ENCODE measurements around the gene BZW2. TPM values are rescaled to one million over a fixed set of nuclear protein-coding genes. Genes with fewer than 3 reads are reported as not detected.

Gene BZW2
- total and polyA plus RNA-seq, 2 experiments from 2014 or later, result 54.1 to 60.9 TPM

DNA sequence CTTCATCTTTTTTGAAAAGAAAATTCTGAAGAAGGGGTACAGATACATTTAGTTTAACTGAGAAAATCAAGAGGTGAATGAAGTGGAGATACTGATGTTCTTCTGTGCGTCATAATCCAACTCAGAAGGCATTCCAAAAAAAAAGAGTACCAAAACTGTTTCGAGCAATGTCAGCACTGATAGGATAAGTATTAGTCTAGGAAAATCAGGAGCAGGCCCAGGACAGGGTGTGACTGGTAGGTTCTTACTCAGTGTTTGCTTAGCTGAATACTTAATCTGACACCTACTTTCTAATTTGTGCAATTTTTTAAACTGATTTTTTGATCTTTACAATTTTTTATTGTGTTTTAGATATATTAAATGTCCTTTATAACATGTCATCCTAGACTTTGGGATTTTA lies 4.3 kb downstream of the BZW2 start:
- Histone ChIP-seq H3K9ac (no peak overlapping the region), H3F3A (ENCODE audit: insufficient read depth) (peaks cover 12% of the 10 kb centered on the region), H3K36me3 (ENCODE audit: low read depth) (no peaks in the 10 kb centered on the region), H3K9me3 (ENCODE audit: low read depth) (no peaks in the 10 kb centered on the region), H3K27me3 (replicated peaks; ENCODE audit: insufficient read depth) (no peaks in the 10 kb centered on the region), H3K4me3 (no peak overlapping the region), H2AFZ (no peak overlapping the region), H3K4me2 (ENCODE audit: unreplicated experiment) (no peak overlapping the region), H3K27ac (no peak overlapping the region), H3K79me2 (ENCODE audit: insufficient read depth) (peaks cover 88% of the 10 kb centered on the region), H3K9me2 (ENCODE audit: insufficient read depth) (no peaks in the 10 kb centered on the region), H4K20me1 (ENCODE audit: insufficient read depth) (no peaks in the 10 kb centered on the region), H3K4me1 (ENCODE audit: insufficient read depth) (peaks cover 23% of the 10 kb centered on the region)
- in situ Hi-C loops (cut with MboI), result no loop called here
- WGBS, 2 experiments (ENCODE audit: low coverage in 1 of 2, low lambda C conversion rate in 2 of 2, missing lambda C conversion rate in 2 of 2), result 98 to 100% methylated on average over 2 of the region's 2 CpGs
- TF ChIP-seq EZH2 (IDR thresholded peaks at IDR 0.05; ENCODE audit: insufficient read depth, poor library complexity, severe bottlenecking) (no peak), EZH2phosphoT487 (IDR thresholded peaks at IDR 0.05; ENCODE audit: insufficient read depth, low read depth) (no peak)
- no peak for DNase-seq

DNA sequence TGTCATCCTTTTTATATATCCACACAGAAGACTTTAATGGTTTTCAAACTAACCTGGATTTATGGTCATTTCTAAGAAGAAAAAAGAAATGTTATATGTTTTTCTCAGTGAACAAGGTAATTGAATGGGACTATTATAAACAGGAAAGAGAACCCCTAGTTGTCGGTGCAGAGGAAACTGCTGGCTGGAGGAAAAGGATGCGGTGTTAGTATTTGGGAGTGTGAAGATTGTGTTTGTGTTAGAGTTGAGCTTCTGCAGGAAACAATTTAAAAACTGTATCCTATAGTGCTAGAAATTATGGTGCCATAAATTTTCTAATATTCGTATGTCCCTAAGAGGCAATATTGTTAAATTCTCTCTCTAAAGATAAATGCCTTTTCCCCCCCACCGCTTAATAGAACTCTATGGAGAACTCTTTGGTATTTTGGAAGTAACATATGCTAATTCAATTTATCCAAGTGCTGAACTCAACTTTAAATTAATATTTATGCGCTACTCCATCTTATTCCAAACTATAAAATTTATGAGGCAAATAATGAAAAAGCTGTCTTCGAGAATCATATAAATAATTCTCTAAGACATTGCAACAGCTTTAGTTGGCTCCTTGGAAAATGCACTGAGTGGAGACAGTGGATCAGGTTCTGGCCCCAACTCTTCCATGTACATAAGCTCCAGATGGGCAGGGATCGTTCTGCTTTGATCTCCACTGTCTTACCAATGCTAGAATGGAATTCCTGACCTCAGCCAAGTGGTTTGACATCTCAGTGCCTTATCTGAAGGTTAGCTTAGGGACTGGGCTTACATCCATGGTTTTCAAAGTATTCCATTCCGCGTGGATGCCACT lies 5.6 kb downstream of the BZW2 start:
- Histone ChIP-seq H3F3A (ENCODE audit: insufficient read depth) (peaks cover 12% of the 10 kb centered on the region), H3K4me2 (ENCODE audit: unreplicated experiment) (no peak overlapping the region), H4K20me1 (ENCODE audit: insufficient read depth) (no peaks in the 10 kb centered on the region), H3K9ac (no peak overlapping the region), H3K9me2 (ENCODE audit: insufficient read depth) (no peaks in the 10 kb centered on the region), H3K27me3 (replicated peaks; ENCODE audit: insufficient read depth) (no peaks in the 10 kb centered on the region), H3K4me3 (no peak overlapping the region), H2AFZ (no peak overlapping the region), H3K36me3 (ENCODE audit: low read depth) (no peaks in the 10 kb centered on the region), H3K27ac (no peak overlapping the region), H3K9me3 (ENCODE audit: low read depth) (no peaks in the 10 kb centered on the region), H3K79me2 (ENCODE audit: insufficient read depth) (peaks cover 100% of the 10 kb centered on the region), H3K4me1 (ENCODE audit: insufficient read depth) (peaks cover 23% of the 10 kb centered on the region)
- in situ Hi-C loops (cut with MboI), result no loop called here
- DNase-seq, result no peak
- TF ChIP-seq EZH2phosphoT487 (IDR thresholded peaks at IDR 0.05; ENCODE audit: insufficient read depth, low read depth) (no peak), EZH2 (IDR thresholded peaks at IDR 0.05; ENCODE audit: insufficient read depth, poor library complexity, severe bottlenecking) (no peak)
- WGBS, 2 experiments (ENCODE audit: low coverage in 1 of 2, low lambda C conversion rate in 2 of 2, missing lambda C conversion rate in 2 of 2), result 93 to 97% methylated on average over 9 of the region's 9 CpGs

DNA sequence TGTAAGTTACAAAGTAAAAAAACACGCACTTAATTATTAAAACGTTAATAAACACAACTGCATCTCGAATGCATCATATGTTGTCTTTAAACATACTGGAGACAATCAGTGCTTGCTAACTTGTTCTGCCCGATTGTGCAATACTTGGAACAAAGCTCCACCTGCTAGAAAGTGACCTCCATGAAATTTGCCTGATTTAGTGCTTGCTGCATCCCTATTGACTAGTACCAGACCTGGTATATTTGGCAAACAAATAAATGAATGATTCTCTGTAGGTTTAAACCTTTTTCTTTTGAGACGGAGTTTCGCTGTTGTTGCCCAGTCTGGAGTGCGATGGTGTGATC lies 6.2 kb downstream of the BZW2 start:
- 80 to 84% methylated on average over 7 of the region's 7 CpGs for WGBS, 2 experiments (ENCODE audit: low coverage in 1 of 2, low lambda C conversion rate in 2 of 2, missing lambda C conversion rate in 2 of 2)
- H3F3A ChIP-seq (ENCODE audit: insufficient read depth), result peaks cover 10% of the 10 kb centered on the region; the same call in 1 of the 2 replicates
- H3K27ac ChIP-seq, result no peak overlapping the region
- in situ Hi-C loops (cut with MboI), result no loop called here
- no peak overlapping the region for H2AFZ ChIP-seq
- H3K4me3 ChIP-seq, result no peak overlapping the region
- no peaks in the 10 kb centered on the region for H3K9me2 ChIP-seq (ENCODE audit: insufficient read depth)
- H3K4me1 ChIP-seq (ENCODE audit: insufficient read depth), result peaks cover 23% of the 10 kb centered on the region
- H3K9ac ChIP-seq, result no peak overlapping the region
- DNase-seq, result no peak
- no peaks in the 10 kb centered on the region for H3K36me3 ChIP-seq (ENCODE audit: low read depth)
- peaks cover 100% of the 10 kb centered on the region for H3K79me2 ChIP-seq (ENCODE audit: insufficient read depth)
- no peaks in the 10 kb centered on the region for H4K20me1 ChIP-seq (ENCODE audit: insufficient read depth)
- TF ChIP-seq EZH2 (IDR thresholded peaks at IDR 0.05; ENCODE audit: insufficient read depth, poor library complexity, severe bottlenecking), result no peak
- no peaks in the 10 kb centered on the region for H3K27me3 ChIP-seq (replicated peaks; ENCODE audit: insufficient read depth)
- no peak overlapping the region for H3K4me2 ChIP-seq (ENCODE audit: unreplicated experiment)
- H3K9me3 ChIP-seq (ENCODE audit: low read depth), result no peaks in the 10 kb centered on the region

DNA sequence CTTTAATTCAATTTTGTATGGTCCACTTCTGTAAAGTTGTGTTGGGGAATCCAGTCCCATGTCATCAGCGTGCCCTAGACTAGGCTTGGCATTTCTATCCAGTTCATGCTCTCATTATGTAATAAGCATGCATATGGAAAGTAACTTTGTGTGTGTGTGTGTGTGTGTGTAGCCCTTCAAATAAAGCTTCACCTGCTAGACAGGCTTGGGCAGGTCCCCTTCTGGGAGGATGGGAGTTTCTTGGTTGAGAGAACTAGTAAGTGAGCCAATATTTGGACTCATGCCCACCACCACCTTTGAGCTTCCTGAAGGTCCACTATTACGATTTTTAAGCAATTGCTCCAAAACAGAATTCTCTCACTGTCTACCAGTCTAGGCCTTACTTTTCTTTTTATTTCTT lies 6.9 kb downstream of the BZW2 start:
- Histone ChIP-seq H3K27me3 (replicated peaks; ENCODE audit: insufficient read depth) (no peaks in the 10 kb centered on the region), H3K9me2 (ENCODE audit: insufficient read depth) (no peaks in the 10 kb centered on the region), H3K9ac (no peak overlapping the region), H3K4me2 (ENCODE audit: unreplicated experiment) (no peak overlapping the region), H2AFZ (no peak overlapping the region), H3K79me2 (ENCODE audit: insufficient read depth) (peaks cover 100% of the 10 kb centered on the region), H3K9me3 (ENCODE audit: low read depth) (no peaks in the 10 kb centered on the region), H3K27ac (no peak overlapping the region), H3K4me3 (no peak overlapping the region), H3K36me3 (ENCODE audit: low read depth) (no peaks in the 10 kb centered on the region), H3K4me1 (ENCODE audit: insufficient read depth) (peaks cover 23% of the 10 kb centered on the region), H3F3A (ENCODE audit: insufficient read depth) (peaks cover 9% of the 10 kb centered on the region), H4K20me1 (ENCODE audit: insufficient read depth) (no peaks in the 10 kb centered on the region)
- WGBS, 2 experiments (ENCODE audit: low coverage in 1 of 2, low lambda C conversion rate in 2 of 2, missing lambda C conversion rate in 2 of 2), result 89 to 94% methylated on average over 2 of the region's 2 CpGs
- no peak for DNase-seq
- TF ChIP-seq EZH2phosphoT487 (IDR thresholded peaks at IDR 0.05; ENCODE audit: insufficient read depth, low read depth), result no peak
- no peak for TF ChIP-seq EZH2 (IDR thresholded peaks at IDR 0.05; ENCODE audit: insufficient read depth, poor library complexity, severe bottlenecking)
- in situ Hi-C loops (cut with MboI), result no loop called here
